Duodenal mucosa (tissue), 2 donors: ENCODE measurements around the gene DUSP16.
"Not testable (repeated sequence)": the region's sequence is repeated elsewhere in the genome, so short reads cannot be mapped to it uniquely, and the experiment has no call there.

Experiments used
- H3K27ac ChIP-seq: one replicate; pipeline ENCODE4 v1.7.0; 2013; ENCODE audit warnings: low read depth, low read length
- H3K27me3 ChIP-seq, 2 donors: one replicate each; pipeline ENCODE4 v1.7.0; 2013; ENCODE audit warnings: low read length in 2 of 2, control low read depth in 1 of 2; ENCODE audit not compliant: insufficient read depth in 2 of 2, control insufficient read depth in 1 of 2
- H3K36me3 ChIP-seq, 2 donors: one replicate each; pipeline ENCODE4 v1.7.0; 2013; ENCODE audit warnings: low read length in 2 of 2, control low read depth in 1 of 2; ENCODE audit not compliant: insufficient read depth in 2 of 2, control insufficient read depth in 1 of 2
- H3K4me1 ChIP-seq, 2 donors: one replicate each; pipeline ENCODE4 v1.7.0; 2013; ENCODE audit warnings: low read length in 2 of 2, control low read depth in 1 of 2; ENCODE audit not compliant: insufficient read depth in 2 of 2, control insufficient read depth in 1 of 2
- H3K4me3 ChIP-seq, 2 donors: one replicate each; pipeline ENCODE4 v1.7.0; 2013; ENCODE audit warnings: low read length in 2 of 2, low read depth in 1 of 2
- H3K9ac ChIP-seq, 2 donors: one replicate each; pipeline ENCODE4 v1.7.0; 2013; ENCODE audit warnings: low read length in 2 of 2, low read depth in 1 of 2
- H3K9me3 ChIP-seq, 2 donors: one replicate each; pipeline ENCODE4 v1.7.0; 2013; ENCODE audit warnings: low read length in 2 of 2, control low read depth in 1 of 2; ENCODE audit not compliant: control insufficient read depth in 1 of 2

DUSP16 gene

GRCh38 chr12:12502130-12502814 is 60.4 kb downstream of the DUSP16 start:
- H3K4me3 ChIP-seq, H3K27me3 ChIP-seq, H3K9ac ChIP-seq, H3K9me3 ChIP-seq, H3K27ac ChIP-seq: not testable (repeated sequence)
- peaks cover 20 to 21% of the 10 kb centered on the region in 2 donors for H3K4me1 ChIP-seq
- peaks cover 4 to 16% of the 10 kb centered on the region in 2 donors for H3K36me3 ChIP-seq

- Histone ChIP-seq H3K9me3 (no peaks in the 10 kb centered on the region), H3K4me1 (peaks cover 11 to 12% of the 10 kb centered on the region in 2 donors), H3K36me3 (peaks cover 4 to 17% of the 10 kb centered on the region in 2 donors), H3K27me3 (no peaks in the 10 kb centered on the region), H3K9ac (no peak overlapping the region), H3K27ac (no peak overlapping the region), H3K4me3 (no peak overlapping the region)
Observed at GRCh38 chr12:12501121-12501520, 61.5 kb downstream of the DUSP16 start.

DNA sequence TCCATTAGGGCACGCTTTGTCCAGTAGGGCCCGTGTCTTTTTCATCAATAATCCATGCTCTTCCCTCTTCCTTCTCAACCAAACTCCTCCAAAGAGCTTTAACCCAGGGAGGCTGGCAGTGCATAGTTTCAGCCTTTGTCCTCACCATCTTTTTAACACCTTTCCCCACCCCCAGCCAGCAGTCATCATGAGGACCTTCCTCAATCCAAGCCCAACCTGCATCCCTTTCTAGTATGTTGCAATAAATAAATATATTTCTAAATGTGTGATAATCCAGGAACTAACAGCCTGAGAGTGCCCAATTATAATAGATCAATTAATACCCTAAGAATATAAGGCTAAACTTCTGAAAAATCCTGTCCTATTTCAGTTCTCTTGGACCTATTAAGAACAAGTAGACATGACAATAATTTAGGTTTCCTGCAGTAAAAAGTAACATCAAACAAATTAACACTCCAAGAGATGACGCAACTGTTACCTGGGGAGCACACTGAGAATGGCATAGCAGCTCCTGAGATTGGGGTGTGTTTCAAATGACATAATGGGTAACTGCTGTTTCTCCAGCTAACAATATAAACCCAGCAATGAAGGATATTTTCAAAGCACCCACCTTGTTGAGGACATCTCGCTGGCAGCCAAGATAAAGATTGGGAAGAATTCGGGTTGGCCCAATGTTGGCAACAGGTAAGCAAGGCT is 62.6 kb downstream of the DUSP16 start:
- H3K27me3 ChIP-seq: no peaks in the 10 kb centered on the region

GRCh38 chr12:12498210-12498609 is 64.5 kb downstream of the DUSP16 start:
- Histone ChIP-seq H3K4me1 (peaks cover 0 to 14% of the 10 kb centered on the region in 2 donors), H3K9me3 (no peaks in the 10 kb centered on the region), H3K4me3 (no peak overlapping the region), H3K9ac (no peak overlapping the region), H3K36me3 (peaks cover 13 to 28% of the 10 kb centered on the region in 2 donors), H3K27me3 (no peaks in the 10 kb centered on the region), H3K27ac (no peak overlapping the region)

More for the DNA sequence above, 62.6 kb downstream of the DUSP16 start:
- Histone ChIP-seq H3K9me3 (no peaks in the 10 kb centered on the region), H3K27ac (no peak overlapping the region), H3K4me1 (peaks cover 2% of the 10 kb centered on the region in 2 donors), H3K9ac (no peak overlapping the region), H3K36me3 (peaks cover 4 to 23% of the 10 kb centered on the region in 2 donors), H3K4me3 (no peak overlapping the region)

DNA sequence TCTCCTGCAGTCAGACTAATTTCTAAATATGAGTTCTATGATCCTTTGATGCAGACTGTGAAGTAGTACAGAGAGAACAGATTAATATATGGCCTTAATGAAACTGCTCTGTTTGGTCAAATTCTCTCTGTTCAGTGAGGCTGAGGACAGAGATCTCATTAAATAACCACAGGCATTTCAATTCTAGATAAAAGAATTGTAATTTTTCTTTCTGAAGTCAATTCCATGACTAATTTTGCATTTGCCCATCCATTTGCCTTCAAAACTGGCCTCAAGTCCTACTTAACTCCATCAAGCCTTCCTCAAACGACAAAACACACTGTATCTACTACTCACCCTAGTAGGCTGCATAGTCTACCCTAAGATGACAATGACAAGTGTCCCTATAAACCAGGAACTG is 67.1 kb downstream of the DUSP16 start:
- no peaks in the 10 kb centered on the region for H3K9me3 ChIP-seq
- H3K4me1 ChIP-seq: peaks cover 10 to 22% of the 10 kb centered on the region in 2 donors
- H3K4me3 ChIP-seq: no peak overlapping the region
- no peak overlapping the region for H3K27ac ChIP-seq
- H3K36me3 ChIP-seq: peaks cover 13 to 28% of the 10 kb centered on the region in 2 donors
- no peak overlapping the region for H3K9ac ChIP-seq
- H3K27me3 ChIP-seq: no peaks in the 10 kb centered on the region

DNA sequence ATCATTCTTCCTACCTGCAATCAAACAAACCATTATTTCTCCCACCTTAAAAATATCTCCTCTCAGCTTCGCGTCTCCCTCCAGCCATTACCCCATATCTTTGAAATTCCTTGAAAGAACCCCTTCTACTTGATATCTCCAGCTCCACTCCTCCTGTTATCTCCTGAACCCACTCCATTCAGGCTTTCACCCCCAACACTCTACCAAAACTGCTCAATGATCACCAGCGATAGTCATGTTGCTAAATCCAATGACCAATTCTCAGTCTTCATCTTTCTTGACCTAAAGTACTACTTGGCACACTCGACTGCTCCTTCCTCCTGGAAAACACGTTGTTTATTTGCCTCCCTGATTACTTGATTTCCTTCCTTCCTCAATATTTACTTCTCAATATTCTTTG is 70.1 kb downstream of the DUSP16 start:
- Histone ChIP-seq H3K9me3 (no peaks in the 10 kb centered on the region), H3K9ac (no peak overlapping the region), H3K36me3 (peaks cover 9 to 13% of the 10 kb centered on the region in 2 donors), H3K27ac (no peak overlapping the region), H3K4me3 (no peak overlapping the region), H3K27me3 (no peaks in the 10 kb centered on the region), H3K4me1 (peaks cover 10 to 28% of the 10 kb centered on the region in 2 donors)

DNA sequence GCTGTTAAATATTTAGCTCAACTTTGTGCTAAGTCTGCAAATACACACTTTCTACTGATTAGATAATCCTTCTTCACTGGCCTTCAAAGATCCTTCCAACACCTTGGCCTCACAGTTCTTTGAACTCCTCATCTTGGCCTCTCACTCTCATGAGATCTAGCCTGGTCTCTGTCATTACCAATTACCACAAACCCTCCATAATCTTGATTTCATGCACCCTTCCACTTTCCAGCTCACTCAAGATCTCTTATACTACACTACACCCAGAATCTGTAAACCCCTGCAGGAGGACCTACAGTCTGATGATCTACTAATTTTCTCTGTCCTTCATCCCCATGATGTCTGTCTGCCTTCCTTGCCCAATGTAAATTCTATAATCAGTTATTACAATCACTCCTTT is 71.1 kb downstream of the DUSP16 start:
- H3K27ac ChIP-seq: no peak overlapping the region
- no peaks in the 10 kb centered on the region for H3K27me3 ChIP-seq
- no peaks in the 10 kb centered on the region for H3K9me3 ChIP-seq
- H3K4me1 ChIP-seq: peaks cover 10 to 28% of the 10 kb centered on the region in 2 donors
- peaks cover 10 to 17% of the 10 kb centered on the region in 2 donors for H3K36me3 ChIP-seq
- H3K4me3 ChIP-seq: no peak overlapping the region
- H3K9ac ChIP-seq: no peak overlapping the region

GRCh38 chr12:12488823-12489550 is 73.7 kb downstream of the DUSP16 start:
- Histone ChIP-seq H3K9me3 (no peaks in the 10 kb centered on the region), H3K4me1 (peaks cover 10 to 21% of the 10 kb centered on the region in 2 donors), H3K9ac (no peak overlapping the region), H3K36me3 (peaks cover 10 to 16% of the 10 kb centered on the region in 2 donors), H3K27ac (no peak overlapping the region), H3K27me3 (no peaks in the 10 kb centered on the region), H3K4me3 (no peak overlapping the region)

- Histone ChIP-seq H3K4me3 (no peak overlapping the region), H3K27ac (no peak overlapping the region), H3K4me1 (peaks cover 15 to 19% of the 10 kb centered on the region in 2 donors), H3K9ac (no peak overlapping the region), H3K27me3 (no peaks in the 10 kb centered on the region), H3K36me3 (peaks cover 9 to 16% of the 10 kb centered on the region in 2 donors), H3K9me3 (no peaks in the 10 kb centered on the region)
Observed at GRCh38 chr12:12488296-12488695, 74.4 kb downstream of the DUSP16 start.

- H3K4me3 ChIP-seq: no peak overlapping the region
- H3K27ac ChIP-seq: no peak overlapping the region
- peaks cover 9 to 17% of the 10 kb centered on the region in 2 donors for H3K36me3 ChIP-seq
- no peak overlapping the region for H3K9ac ChIP-seq
- peaks cover 15 to 19% of the 10 kb centered on the region in 2 donors for H3K4me1 ChIP-seq
- no peaks in the 10 kb centered on the region for H3K9me3 ChIP-seq
- H3K27me3 ChIP-seq: no peaks in the 10 kb centered on the region
Observed at GRCh38 chr12:12487490-12487889, 75.2 kb downstream of the DUSP16 start.
